ENCODE results near the gene PDE3B.
"Not testable (repeated sequence)": the region's sequence is repeated elsewhere in the genome, so short reads cannot be mapped to it uniquely, and the experiment has no call there.

PDE3B gene

DNA sequence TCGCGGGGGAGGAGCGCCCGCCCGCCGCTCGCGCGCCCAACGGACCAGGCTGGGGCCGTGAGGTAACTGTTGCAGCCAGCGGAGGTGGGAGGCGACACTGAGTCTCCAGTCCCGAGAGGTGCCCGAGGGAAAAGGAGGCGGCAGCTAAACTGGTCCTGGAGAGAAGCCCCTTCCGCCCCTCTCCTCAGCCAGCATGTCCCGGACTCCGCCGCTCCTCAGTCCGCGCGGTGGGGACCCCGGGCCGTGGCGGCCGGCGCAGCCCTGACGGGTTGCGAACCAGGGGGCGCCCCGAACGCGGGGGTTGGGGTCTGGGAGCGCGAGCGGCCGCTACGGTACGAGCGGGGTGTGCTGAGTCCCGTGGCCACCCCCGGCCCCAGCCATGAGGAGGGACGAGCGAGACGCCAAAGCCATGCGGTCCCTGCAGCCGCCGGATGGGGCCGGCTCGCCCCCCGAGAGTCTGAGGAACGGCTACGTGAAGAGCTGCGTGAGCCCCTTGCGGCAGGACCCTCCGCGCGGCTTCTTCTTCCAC is at the start of gene PDE3B:
Gene PDE3B (plus strand): TSS at position 108 of the 529 bp plus-strand sequence. CDS start 272 bp downstream, at position 380.
- peak; percentile 36 for DNase-seq (ENCODE audit: low read depth, low spot score)

DNA sequence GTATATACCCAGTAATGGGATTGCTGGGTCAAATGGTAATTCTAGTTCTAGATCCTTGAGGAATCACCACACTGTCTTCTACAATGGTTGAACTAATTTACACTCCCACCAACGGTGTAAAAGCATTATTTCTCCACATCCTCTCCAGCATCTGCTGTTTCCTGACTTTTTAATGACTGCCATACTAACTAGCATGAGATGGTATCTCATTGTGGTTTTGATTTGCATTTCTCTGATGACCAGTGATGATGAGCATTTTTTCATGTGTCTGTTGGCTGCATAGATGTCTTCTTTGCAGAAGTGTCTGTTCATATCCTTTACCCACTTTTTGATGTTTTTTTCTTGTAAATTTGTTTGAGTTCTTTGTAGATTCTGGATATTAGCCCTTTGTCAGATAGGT is 48.3 kb upstream of the PDE3B start:
- DNase-seq (ENCODE audit: low read depth, low spot score) = not testable (repeated sequence)

DNA sequence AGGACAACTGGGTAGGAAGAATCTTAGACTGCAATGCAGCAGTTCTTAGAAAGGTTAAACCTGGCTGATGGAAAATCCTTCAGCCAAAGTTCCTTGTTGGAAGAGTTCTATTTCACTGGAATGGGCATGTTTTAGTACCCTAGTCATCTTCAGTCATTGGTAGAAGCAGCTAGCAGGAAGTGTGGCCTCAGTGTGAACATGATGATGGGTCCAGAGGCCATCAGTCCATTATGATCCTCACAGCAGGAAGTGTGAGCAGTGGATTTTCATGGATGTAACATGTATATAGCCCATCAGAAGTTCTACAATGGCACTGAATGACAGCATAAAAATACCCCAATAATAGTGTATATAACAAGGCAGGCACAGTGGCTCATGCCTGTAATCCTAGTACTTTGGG is 35.9 kb upstream of the PDE3B start:
- DNase-seq (ENCODE audit: low read depth, low spot score) = no peak

DNA sequence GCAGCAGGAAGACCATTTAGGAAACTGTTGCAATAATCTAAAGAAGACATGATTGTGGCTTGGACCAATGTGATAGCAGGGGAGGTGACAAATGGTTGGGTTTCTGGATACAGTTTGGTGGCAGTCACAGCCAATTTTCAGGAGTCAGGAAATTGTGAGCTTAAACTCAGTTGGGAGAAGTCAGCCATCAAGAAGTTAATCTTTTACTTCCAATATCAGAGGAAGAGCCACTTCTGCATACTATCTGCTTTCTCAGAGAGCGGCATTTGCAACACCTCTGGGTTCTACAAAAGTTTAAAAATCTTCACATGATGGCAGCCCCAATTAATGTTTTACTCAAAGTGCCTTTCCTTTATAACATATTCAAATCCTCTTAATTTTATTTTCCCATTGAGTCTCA is 33.7 kb upstream of the PDE3B start:
- no peak for DNase-seq (ENCODE audit: low read depth, low spot score)

DNA sequence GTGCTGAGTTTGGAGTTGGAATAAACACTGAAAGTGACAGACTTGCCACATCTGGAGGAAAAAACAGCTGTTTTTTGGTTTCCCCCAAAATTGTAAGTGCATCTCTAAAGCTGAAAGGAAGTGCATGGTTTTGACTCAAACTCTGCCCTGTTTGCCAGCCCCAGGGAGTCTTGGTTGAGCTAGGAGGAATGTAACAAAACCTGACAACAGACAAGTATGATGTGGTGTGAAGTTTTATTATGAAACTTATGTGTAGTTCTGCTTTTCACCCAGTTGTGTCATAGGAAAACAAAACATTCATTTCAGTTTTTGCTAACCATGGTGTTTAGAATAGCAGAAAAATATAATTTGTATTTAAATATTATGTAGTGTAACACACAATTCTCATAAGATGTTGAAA is 31.7 kb upstream of the PDE3B start:
- no peak for DNase-seq (ENCODE audit: low read depth, low spot score)

DNA sequence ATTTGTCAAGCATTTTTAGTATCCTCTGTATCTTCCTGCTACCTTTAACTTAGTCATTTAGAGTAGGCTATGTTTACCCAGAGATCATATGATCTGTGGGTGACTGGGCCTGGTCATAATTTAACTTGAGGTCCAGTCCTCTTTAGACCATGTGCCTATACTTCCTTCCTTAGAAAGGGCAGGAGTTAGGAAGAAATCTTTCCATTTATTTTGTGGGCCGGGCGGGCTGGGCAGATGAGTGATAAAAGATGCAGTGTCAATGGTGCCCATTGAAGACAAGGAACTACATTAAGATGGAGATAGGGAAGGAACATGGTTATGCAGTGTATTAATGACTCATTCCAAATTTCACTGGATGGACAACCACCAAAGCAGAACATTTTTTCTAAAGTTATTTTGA is 30.9 kb upstream of the PDE3B start:
- DNase-seq (ENCODE audit: low read depth, low spot score) = no peak

DNA sequence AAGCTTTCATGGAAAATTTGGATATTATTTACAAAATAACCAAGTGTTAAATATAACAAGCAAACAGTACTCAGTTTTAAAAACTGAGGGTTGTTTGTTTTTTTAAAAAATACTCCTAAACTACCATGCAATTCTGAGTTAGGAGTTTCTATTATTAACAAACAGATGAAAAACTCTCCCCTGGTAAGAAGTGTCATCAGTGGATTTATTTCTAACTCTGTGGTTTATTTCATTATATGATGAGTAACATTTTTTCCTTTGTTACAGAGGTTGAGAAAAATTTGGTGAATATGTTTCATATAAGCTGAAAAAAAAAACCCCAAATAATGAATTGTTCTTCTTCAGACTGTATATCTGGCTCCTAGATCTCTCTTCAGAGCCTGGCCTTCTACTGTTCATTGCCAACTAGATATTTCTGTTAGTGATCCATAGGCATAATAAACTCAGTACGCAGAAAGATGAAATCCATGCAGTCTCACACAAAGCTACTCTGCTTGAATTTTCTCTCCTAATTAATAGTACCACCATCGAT is 29.4 kb upstream of the PDE3B start:
- DNase-seq (ENCODE audit: low read depth, low spot score) = no peak

DNA sequence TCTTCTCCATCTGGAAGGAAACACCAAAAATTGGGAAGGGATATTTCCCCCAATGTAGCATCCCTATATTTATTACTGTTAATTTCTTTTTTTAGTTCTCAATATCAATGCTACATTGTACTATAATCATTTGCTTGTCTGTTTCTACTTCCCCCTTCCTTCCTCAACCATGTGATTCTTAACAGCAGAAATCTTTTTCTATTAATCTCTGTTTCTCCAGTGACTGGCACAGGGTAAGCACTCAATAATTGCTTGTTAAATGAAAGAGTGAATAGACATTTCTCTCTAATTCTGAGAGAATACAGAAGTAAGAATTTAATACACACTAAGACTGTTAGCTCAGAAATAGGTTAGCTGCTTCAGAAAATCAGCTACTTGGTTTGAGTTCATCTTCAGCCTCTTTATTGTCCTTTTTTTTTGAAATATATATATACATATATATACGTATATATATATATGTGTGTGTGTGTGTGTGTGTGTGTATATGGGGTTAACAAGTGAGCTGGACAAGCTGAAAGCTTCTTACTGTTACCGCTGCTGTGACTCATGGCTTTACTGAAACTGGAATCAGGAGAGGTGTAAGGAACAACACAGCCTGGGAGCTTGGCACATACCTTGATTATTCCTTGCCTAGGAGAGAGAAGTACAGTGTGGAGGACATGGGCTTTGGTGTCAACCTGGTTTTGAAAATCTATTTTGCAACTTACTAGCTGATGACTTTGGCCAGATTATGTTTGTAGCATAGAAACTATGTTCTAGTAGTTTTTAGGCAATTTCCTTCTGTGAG is 26.2 kb upstream of the PDE3B start:
- DNase-seq (ENCODE audit: low read depth, low spot score) = no peak

DNA sequence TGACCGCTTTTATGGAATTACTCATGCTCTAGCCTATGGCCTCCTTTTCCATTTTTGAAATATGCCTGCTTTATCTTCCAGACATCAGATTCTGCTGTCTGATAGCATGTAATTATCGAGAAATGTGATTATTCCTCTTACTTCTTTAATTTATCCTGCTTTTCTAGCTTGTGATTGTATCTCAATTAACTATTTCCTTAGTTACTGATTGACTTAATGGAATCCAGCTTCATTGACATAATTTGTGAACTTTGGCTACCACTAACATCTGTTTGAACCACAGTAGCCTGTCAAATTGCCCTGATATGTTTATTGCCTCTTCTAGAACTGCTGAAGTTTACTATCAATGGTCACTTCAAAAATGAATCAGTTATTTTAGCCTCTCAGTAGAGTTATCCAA is 25.5 kb upstream of the PDE3B start:
- DNase-seq (ENCODE audit: low read depth, low spot score) = no peak

DNA sequence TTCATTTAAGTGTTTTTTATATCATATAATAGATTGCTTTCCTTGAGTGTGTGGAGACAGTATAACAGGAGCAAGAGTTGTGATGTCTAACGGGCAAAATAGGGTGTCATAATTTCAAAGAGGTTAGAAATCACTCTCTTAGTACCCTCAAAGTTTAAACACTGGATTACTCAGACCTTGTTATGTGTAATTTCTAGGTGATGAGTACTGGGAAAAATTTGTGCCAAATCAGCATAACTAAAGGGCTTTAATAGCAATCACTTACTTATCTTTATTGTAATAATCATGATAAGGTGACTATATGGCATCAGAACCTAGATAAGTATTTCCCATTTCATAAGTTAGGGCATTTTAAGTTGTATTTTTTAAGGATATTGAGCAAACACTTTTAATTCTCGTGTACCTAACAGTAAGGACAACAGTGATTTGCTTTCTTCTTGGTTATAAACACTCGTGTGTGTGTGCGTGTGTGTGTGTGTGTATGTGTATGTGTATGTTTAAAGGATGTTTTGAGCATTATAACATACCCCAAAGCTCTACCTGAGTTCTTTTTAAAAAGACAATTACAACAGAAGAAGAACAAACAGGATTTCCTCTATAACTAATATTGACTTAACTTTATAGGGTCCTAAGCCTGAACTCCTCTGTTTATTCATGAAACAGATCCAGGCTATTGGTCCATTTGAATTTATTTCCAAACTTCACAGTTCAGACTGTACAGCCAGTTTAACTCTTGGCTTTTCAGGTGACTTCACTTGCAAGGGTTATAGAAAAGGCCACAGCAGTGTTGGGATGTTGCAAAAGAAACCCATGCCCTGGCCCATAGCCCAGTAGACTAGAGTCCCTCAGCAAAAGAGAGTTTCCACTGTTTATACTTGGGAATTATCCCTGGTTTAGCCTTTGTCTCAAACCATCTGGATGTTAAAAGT is 23.7 kb upstream of the PDE3B start:
- DNase-seq (ENCODE audit: low read depth, low spot score) = no peak

DNA sequence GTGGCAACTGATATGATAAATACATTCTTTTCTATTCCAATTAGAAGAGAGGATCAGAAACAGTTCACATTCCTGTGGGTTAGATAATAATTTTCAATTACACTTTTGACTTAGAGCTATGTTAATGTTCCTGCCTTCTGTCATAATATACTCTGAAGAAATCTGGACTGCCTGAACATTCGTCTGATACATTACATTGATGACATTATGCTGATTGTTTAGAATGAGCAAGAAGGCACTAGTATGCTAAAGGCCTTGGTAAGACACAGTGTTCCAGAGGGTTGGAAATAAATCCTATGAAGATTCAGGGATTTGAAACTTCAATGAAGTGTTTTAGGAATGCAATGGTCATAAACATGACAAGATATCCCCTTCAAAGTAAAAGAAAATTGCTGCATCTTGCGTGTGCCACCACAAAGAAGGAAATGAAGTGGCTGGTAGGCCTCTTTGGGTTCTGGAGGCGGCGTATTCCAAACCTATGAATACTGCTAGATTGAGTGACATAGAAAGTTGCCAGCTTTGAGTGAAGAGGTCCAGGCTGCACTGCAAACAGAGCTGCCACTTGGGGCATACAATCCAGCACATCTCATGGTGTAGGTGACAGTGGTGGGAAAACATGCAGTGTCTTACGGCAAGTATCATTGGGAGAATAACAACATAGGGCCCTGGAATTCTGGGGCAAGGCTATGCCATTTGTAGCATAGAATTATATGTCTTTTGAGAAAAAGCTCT is 21.2 kb upstream of the PDE3B start:
- DNase-seq (ENCODE audit: low read depth, low spot score) = no peak

DNA sequence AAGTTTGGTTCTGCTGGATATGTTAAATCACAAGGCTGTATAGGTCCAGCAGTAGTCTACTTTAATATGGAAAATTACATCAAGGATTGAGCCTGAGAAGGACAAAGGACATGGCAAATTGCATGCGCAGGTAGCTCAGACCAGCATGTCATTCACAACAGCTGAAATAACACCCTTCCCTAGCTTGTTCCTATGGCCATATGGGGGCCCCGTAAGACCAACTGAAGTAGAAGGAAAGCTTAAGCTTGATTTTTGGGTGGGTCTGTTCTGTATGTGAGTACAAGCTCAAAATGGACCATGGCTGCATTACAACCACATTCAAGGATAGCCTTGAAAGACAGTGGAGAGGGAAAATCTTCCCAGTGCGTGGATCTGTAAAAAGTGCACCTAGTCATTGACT is 20.6 kb upstream of the PDE3B start:
- no peak for DNase-seq (ENCODE audit: low read depth, low spot score)

DNA sequence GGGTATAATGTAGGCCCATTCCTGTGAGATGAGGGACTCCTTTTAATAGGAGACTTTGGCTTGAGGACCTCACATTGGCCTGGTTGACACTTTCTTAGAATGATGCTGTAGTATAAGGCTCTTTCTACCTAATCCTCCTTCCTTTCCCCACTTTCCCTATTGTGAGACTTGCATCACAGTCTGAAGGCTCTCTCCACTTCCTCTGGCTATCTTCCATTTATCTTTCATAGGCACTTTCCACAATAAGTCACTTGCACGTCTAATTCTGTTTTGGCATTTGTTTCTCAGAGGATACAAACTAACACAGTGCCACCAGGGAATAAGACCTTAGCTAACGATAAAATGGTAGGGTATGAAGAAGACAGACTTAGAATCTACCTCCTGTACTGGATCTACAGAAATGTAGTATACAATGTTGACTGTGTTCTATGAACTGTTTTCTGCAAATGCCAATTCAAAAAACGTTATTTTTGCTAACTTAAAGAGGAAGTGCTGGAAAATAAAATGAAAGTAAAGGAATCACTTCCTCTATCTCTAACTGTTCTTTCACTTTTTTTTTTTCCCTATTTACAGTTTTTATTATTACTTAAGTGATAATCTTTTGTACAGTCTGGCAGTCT is 17.9 kb upstream of the PDE3B start:
- no peak for DNase-seq (ENCODE audit: low read depth, low spot score)

DNA sequence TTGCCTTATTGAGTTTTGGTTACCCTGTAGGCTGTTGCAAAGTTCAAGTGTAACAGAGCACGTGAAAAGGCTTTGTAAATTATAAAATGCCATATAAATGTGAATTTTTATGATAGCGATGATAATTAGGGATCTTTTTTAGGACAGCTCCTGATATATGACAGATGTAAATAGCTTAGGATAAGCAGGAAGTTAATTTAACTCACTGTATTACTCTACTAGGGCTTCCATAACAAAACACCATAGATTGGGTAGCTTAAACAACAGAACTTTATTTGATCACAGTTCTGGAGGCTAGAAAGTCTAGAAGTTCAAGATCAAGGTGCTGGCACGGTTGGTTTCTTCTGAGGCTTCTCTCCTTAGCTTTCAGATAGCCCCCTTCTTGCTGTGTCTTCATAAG is 17.0 kb upstream of the PDE3B start:
- no peak for DNase-seq (ENCODE audit: low read depth, low spot score)

DNA sequence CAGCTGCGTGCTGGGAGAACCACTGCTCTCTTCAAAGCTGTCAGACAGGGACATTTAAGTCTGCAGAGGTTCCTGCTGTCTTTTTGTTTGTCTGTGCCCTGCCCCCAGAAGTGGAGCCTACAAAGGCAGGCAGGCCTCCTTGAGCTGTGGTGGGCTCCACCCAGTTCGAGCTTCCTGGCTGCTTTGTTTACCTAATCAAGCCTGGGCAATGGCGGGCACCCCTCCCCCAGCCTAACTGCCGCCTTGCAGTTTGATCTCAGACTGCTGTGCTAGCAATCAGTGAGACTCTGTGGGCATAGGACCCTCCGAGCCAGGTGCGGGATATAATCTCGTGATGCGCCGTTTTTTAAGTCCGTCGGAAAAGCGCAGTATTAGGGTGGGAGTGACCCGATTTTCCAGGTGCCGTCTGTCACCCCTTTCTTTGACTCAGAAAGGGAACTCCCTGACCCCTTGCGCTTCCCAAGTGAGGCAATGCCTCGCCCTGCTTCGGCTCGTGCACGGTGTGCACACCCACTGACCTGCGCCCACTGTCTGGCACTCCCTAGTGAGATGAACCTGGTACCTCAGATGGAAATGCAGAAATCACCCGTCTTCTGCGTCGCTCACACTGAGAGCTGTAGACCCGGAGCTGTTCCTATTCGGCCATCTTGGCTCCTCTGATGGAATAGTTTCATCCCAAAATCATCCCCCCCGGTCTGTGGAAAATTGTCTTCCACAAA is 9.9 kb upstream of the PDE3B start:
- DNase-seq (ENCODE audit: low read depth, low spot score) = not testable (repeated sequence)

DNA sequence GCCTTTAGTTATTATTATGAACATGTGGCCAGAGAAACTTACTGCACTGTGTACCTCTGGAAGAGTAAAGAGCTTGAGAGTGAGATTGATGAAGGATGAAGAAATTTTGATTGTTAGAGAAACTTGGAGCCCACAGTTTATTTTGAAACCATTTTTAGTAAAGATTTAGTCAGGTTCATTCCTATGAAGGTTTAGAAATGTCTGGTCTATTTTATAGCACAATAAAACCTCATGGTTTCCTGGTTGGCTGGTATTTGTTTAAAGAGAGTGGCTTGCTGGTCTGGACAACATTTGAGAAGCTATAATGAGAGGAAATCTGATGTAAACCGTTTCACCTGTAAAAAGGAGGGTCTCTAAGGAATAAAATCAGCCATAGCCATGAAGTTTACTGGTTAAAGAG is 8.8 kb upstream of the PDE3B start:
- no peak for DNase-seq (ENCODE audit: low read depth, low spot score)

DNA sequence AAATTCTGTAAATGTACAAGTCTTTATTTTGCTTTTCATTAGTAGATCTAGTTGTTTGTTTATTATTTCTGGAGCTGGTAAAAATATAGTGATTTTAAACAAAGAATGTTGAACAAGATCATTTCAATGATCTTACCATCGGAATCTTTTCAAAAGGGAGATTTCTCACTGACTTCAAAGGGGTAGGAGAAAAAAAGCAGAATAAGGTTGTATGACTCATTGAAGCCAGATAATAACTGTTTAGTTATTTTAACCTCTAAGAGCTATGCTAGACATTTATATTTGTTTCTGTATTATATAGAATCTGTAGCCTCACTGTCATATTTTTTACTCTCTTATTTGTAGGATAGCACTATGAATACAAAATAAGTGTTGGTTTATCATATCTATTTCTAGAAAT is 8.1 kb upstream of the PDE3B start:
- DNase-seq (ENCODE audit: low read depth, low spot score) = no peak

DNA sequence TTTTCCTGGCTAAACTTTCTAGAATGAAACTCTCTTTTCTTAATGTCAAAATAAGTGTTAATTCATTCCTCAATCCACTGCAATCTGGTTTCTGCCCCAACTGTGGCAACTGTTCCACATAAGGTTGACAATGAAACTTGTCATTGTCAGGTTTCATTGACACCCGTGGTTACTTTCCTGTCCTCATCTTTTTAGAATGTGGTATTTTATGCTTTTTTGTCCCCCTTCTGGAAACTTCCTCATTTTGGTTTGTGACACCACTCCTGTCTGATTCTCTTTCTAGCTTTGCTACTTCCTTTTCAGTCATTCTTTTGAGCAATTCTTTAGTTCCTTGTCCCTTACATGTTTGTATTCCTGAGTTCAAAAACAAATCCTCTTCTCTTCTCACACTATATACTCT is 7.5 kb upstream of the PDE3B start:
- DNase-seq (ENCODE audit: low read depth, low spot score) = no peak

DNA sequence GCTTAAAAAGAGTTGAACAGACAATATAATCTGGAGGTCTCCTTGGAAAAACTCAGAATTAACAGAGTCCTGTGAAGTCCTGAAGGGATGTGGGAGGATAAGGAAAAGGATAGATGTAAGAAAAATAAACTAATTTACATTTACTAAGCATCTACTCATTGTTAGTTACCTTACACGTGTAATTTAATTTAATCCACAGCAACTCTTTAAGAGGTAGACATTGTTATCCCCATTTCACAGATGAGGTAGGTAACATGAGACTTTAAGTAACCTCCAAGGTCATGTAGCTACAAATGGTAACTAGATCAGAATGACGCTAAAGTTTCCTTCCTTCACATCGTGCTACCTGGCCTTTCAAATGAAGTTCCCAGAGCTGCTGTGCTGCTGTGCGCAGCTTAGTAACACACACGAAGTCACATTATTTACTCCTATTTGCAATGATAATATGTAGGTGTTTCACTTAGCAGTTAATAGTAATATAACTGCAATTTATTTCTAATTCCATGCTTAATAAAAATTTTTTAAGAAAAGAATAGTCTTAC is 5.7 kb upstream of the PDE3B start:
- DNase-seq (ENCODE audit: low read depth, low spot score) = no peak

DNA sequence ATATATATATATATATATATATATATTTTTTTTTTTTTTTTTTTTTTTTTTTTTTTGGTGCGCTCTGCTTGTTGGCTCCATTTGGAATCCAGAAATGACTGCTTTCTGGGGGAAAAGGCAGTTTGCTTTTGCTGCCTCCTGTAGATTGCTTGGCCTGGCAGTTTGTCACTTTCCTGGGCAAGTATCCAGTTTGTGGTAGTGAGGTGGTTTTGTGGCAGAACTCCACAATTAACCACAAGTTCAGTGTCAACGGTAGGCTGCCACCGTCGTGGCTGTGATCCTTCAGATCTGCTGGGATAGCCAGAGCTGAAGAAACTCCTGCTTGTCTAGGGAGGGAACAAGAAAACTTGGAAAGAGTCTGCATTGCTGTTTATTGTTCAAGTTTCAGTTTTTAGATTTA is 5.0 kb upstream of the PDE3B start:
- DNase-seq (ENCODE audit: low read depth, low spot score) = no peak
